Head of caudate nucleus (tissue), 42 donors: ENCODE data around the gene LIN7C.

Experiments used
- DNase-seq, 42 donors: peaks; one replicate each; pipeline versions ENCODE4 v3.0.0 to v3.0.0-alpha.2; 2020 to 2021; ENCODE audit warnings: mixed read lengths in 7 of 42
- intact Hi-C: fragments of 100-400 bp; cut with DNase I; formaldehyde crosslinking; loops from one replicate; pipeline ENCODE4 v1.15.0; 2022

The LIN7C gene

GRCh38 chr11:27513389-27513788, 6.8 kb upstream of the LIN7C start:
- intact Hi-C loops, result no loop called here
- DNase-seq, result peak in 6 of 42 donors; percentile 21 to 56 (median 42)

- intact Hi-C loops, result no loop called here
- no peak for DNase-seq
These were observed 5.7 kb upstream of the LIN7C start for GRCh38 chr11:27512238-27512637.

GRCh38 chr11:27509908-27510307, 3.3 kb upstream of the LIN7C start:
- intact Hi-C loops, result no loop called here
- DNase-seq, result no peak

- intact Hi-C loops, result no loop called here
- DNase-seq, result no peak
These were observed 1.2 kb upstream of the LIN7C start for GRCh38 chr11:27507557-27508322.

- intact Hi-C loops, result no loop called here
- DNase-seq, result no peak
These were observed 788 bp downstream of the LIN7C start for GRCh38 chr11:27505781-27506180.

- no peak for DNase-seq
- intact Hi-C loops, result no loop called here
These were observed 2.4 kb downstream of the LIN7C start for GRCh38 chr11:27504205-27504604.

- intact Hi-C loops, result no loop called here
These were observed 5.5 kb downstream of the LIN7C start for GRCh38 chr11:27501100-27501499.

GRCh38 chr11:27497911-27498310, 8.7 kb downstream of the LIN7C start:
- no peak for DNase-seq
- intact Hi-C loops, result no loop called here

More at GRCh38 chr11:27501100-27501499, 5.5 kb downstream of the LIN7C start:
- no peak for DNase-seq

GRCh38 chr11:27497284-27497866, 9.2 kb downstream of the LIN7C start:
- DNase-seq, result no peak
- intact Hi-C loops, result no loop called here

GRCh38 chr11:27496461-27496860, 10.1 kb downstream of the LIN7C start:
- intact Hi-C loops, result no loop called here
- no peak for DNase-seq

GRCh38 chr11:27495710-27496300, 10.8 kb downstream of the LIN7C start:
- intact Hi-C loops, result no loop called here
- no peak for DNase-seq

GRCh38 chr11:27489092-27489491, 17.5 kb downstream of the LIN7C start:
- intact Hi-C loops, result no loop called here
- DNase-seq, result no peak

- no peak for DNase-seq
These were observed 18.9 kb downstream of the LIN7C start for GRCh38 chr11:27487706-27488105.

GRCh38 chr11:27485930-27486773, 20.4 kb downstream of the LIN7C start:
- peak in 16 of 42 donors; percentile 16 to 84 (median 55) for DNase-seq
- intact Hi-C loops, result loop anchor here (2.0 kb wide), 1 partner anchor 301 kb away; no protein-coding TSS in a partner anchor

More at GRCh38 chr11:27487706-27488105, 18.9 kb downstream of the LIN7C start:
- intact Hi-C loops, result loop anchor here (2.0 kb wide), 1 partner anchor 303 kb away; no protein-coding TSS in a partner anchor

- intact Hi-C loops, result no loop called here
- no peak for DNase-seq
These were observed 23.8 kb downstream of the LIN7C start for GRCh38 chr11:27482793-27483192.

GRCh38 chr11:27481992-27482391, 24.6 kb downstream of the LIN7C start:
- intact Hi-C loops, result no loop called here
- DNase-seq, result no peak

GRCh38 chr11:27477831-27478230, 28.7 kb downstream of the LIN7C start:
- intact Hi-C loops, result loop anchor here (10.0 kb wide), 1 partner anchor 113 kb away; the partner anchor contains the start of gene CCDC34
- DNase-seq, result no peak

GRCh38 chr11:27477243-27477642, 29.3 kb downstream of the LIN7C start:
- intact Hi-C loops, result loop anchor here (10.0 kb wide), 1 partner anchor 112 kb away; the partner anchor contains the start of gene CCDC34
- no peak for DNase-seq

GRCh38 chr11:27475622-27476021, 30.9 kb downstream of the LIN7C start:
- intact Hi-C loops, result loop anchor here (10.0 kb wide), 1 partner anchor 111 kb away; the partner anchor contains the start of gene CCDC34
- no peak for DNase-seq
